ENCODE results near the gene SLC37A2. TPM values are rescaled to one million over a fixed set of nuclear protein-coding genes. Genes with fewer than 3 reads are reported as not detected.

The SLC37A2 gene
- total RNA-seq, 1 experiment from 2014 or later, result 13.8 TPM

GRCh38 chr11:125069008-125069407 is 5.9 kb downstream of the SLC37A2 start:
- no peak overlapping the region for H3K4me3 Mint-ChIP-seq (ENCODE audit: unreplicated experiment)
- H3K4me1 ChIP-seq, result peaks cover 38% of the 10 kb centered on the region
- no peaks in the 10 kb centered on the region for H3K36me3 ChIP-seq (ENCODE audit: control insufficient read depth, insufficient read depth, low read length)
- H3K27me3 ChIP-seq (replicated peaks; ENCODE audit: control insufficient read depth, insufficient read depth, low read length), result no peaks in the 10 kb centered on the region
- no peak for TF ChIP-seq CTCF (IDR thresholded peaks at IDR 0.05; ENCODE audit: insufficient read depth in 1 of 2, low read depth in 1 of 2, low read length in 1 of 2, severe bottlenecking in 1 of 2, unreplicated experiment in 1 of 2)
- intact Hi-C loops (cut with micrococcal nuclease; ENCODE audit: unreplicated experiment), result no loop called here
- no peak overlapping the region for H3K4me3 ChIP-seq (ENCODE audit: low read depth, low read length)
- H3K27ac Mint-ChIP-seq (ENCODE audit: unreplicated experiment), result no peak overlapping the region
- ChIA-PET CTCF (no interaction called here), POLR2A (no interaction called here)
- peaks cover 6% of the 10 kb centered on the region for H3K36me3 Mint-ChIP-seq (ENCODE audit: insufficient read depth, unreplicated experiment)
- no peak for DNase-seq
- no peaks in the 10 kb centered on the region for H3K9me3 ChIP-seq
- H3K9me3 Mint-ChIP-seq (ENCODE audit: unreplicated experiment), result no peaks in the 10 kb centered on the region
- no TSS peak for BruUV-seq (replicated peaks)
- peaks cover 38% of the 10 kb centered on the region for H3K4me1 Mint-ChIP-seq (ENCODE audit: low read depth, unreplicated experiment)
- H3K27me3 Mint-ChIP-seq (ENCODE audit: insufficient read depth, unreplicated experiment), result peaks cover 3% of the 10 kb centered on the region

- POLR2A ChIA-PET, result no interaction called here
- TF ChIP-seq CTCF (IDR thresholded peaks at IDR 0.05; ENCODE audit: insufficient read depth in 1 of 2, low read depth in 1 of 2, low read length in 1 of 2, severe bottlenecking in 1 of 2, unreplicated experiment in 1 of 2), result no peak
- no peaks in the 10 kb centered on the region for H3K36me3 ChIP-seq (ENCODE audit: control insufficient read depth, insufficient read depth, low read length)
- peaks cover 42% of the 10 kb centered on the region for H3K4me1 Mint-ChIP-seq (ENCODE audit: low read depth, unreplicated experiment)
- H3K27me3 ChIP-seq (replicated peaks; ENCODE audit: control insufficient read depth, insufficient read depth, low read length), result no peaks in the 10 kb centered on the region
- CTCF ChIA-PET, result interaction anchor here (1.2 kb wide), 1 partner anchor 72 kb away, joined by 4 read pairs; no protein-coding TSS in a partner anchor
- intact Hi-C loops (cut with micrococcal nuclease; ENCODE audit: unreplicated experiment), result no loop called here
- no TSS peak for BruUV-seq (replicated peaks)
- no peak overlapping the region for H3K4me3 Mint-ChIP-seq (ENCODE audit: unreplicated experiment)
- H3K4me1 ChIP-seq, result peaks cover 43% of the 10 kb centered on the region
- H3K9me3 ChIP-seq, result no peaks in the 10 kb centered on the region
- no peak overlapping the region for H3K4me3 ChIP-seq (ENCODE audit: low read depth, low read length)
- H3K27me3 Mint-ChIP-seq (ENCODE audit: insufficient read depth, unreplicated experiment), result peaks cover 3% of the 10 kb centered on the region
- peaks cover 6% of the 10 kb centered on the region for H3K36me3 Mint-ChIP-seq (ENCODE audit: insufficient read depth, unreplicated experiment)
- DNase-seq, result no peak
- H3K9me3 Mint-ChIP-seq (ENCODE audit: unreplicated experiment), result no peaks in the 10 kb centered on the region
- no peak overlapping the region for H3K27ac Mint-ChIP-seq (ENCODE audit: unreplicated experiment)
These were observed 6.7 kb downstream of the SLC37A2 start for GRCh38 chr11:125069796-125070195.

- TF ChIP-seq CTCF (IDR thresholded peaks at IDR 0.05; ENCODE audit: insufficient read depth in 1 of 2, low read depth in 1 of 2, low read length in 1 of 2, severe bottlenecking in 1 of 2, unreplicated experiment in 1 of 2), result no peak
- Histone ChIP-seq H3K4me3 (ENCODE audit: low read depth, low read length) (no peak overlapping the region), H3K27me3 (replicated peaks; ENCODE audit: control insufficient read depth, insufficient read depth, low read length) (no peaks in the 10 kb centered on the region), H3K36me3 (ENCODE audit: control insufficient read depth, insufficient read depth, low read length) (no peaks in the 10 kb centered on the region), H3K4me1 (peaks cover 53% of the 10 kb centered on the region), H3K9me3 (no peaks in the 10 kb centered on the region)
- no peak overlapping the region for H3K4me3 Mint-ChIP-seq (ENCODE audit: unreplicated experiment)
- ChIA-PET CTCF (interaction anchor here (1.2 kb wide), 1 partner anchor 72 kb away, joined by 4 read pairs; no protein-coding TSS in a partner anchor), POLR2A (no interaction called here)
- peaks cover 6% of the 10 kb centered on the region for H3K36me3 Mint-ChIP-seq (ENCODE audit: insufficient read depth, unreplicated experiment)
- intact Hi-C loops (cut with micrococcal nuclease; ENCODE audit: unreplicated experiment), result loop anchor here (1.0 kb wide), 1 partner anchor 7 kb away; the partner anchor contains the start of gene SLC37A2
- no TSS peak for BruUV-seq (replicated peaks)
- peak; percentile 59 to 65 for DNase-seq
- H3K9me3 Mint-ChIP-seq (ENCODE audit: unreplicated experiment), result no peaks in the 10 kb centered on the region
- peaks cover 3% of the 10 kb centered on the region for H3K27me3 Mint-ChIP-seq (ENCODE audit: insufficient read depth, unreplicated experiment)
- H3K27ac Mint-ChIP-seq (ENCODE audit: unreplicated experiment), result peak overlapping the region; percentile 61
- peaks cover 42% of the 10 kb centered on the region for H3K4me1 Mint-ChIP-seq (ENCODE audit: low read depth, unreplicated experiment)
These were observed 7.7 kb downstream of the SLC37A2 start for GRCh38 chr11:125070699-125071254.
